Measurements from ENCODE around the gene PRUNE1. TPM values are rescaled to one million over a fixed set of nuclear protein-coding genes. Genes with fewer than 3 reads are reported as not detected.

The PRUNE1 gene
- total RNA-seq, 1 experiment from 2014 or later = 24.5 TPM

DNA sequence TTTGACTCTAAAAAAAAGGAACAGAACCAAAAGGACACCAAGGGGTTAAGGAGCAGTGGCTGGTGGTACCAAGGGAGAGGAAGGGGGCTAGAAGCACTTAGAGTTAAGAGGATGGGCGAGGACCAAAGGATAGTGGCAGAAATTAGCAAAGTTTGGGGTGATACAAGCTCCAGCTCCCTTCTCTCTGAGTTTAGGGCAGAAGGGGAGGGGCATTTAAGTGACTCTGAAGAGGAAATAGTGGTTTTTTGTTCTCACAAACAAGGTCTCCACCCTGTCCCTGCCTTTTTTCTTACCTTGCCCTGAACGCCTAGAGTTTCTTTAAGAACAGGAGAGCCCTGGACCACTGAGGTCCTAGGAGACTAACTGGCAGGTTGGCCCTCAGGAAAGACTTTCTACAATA is 47.9 kb downstream of the PRUNE1 start:
- Mint-ChIP-seq H3K36me3 (peaks cover 52% of the 10 kb centered on the region), H3K27ac (peak overlapping the region; percentile 73), H3K4me1 (peaks cover 30% of the 10 kb centered on the region), H3K9me3 (no peaks in the 10 kb centered on the region), H3K27me3 (ENCODE audit: low read depth) (no peaks in the 10 kb centered on the region), H3K4me3 (no peak overlapping the region)
- ChIA-PET CTCF (no interaction called here), POLR2A (interaction anchor here (0.6 kb wide), 1 partner anchor 63 kb away, joined by 5 read pairs; no protein-coding TSS in a partner anchor)
- TF ChIP-seq, protein P1, sequence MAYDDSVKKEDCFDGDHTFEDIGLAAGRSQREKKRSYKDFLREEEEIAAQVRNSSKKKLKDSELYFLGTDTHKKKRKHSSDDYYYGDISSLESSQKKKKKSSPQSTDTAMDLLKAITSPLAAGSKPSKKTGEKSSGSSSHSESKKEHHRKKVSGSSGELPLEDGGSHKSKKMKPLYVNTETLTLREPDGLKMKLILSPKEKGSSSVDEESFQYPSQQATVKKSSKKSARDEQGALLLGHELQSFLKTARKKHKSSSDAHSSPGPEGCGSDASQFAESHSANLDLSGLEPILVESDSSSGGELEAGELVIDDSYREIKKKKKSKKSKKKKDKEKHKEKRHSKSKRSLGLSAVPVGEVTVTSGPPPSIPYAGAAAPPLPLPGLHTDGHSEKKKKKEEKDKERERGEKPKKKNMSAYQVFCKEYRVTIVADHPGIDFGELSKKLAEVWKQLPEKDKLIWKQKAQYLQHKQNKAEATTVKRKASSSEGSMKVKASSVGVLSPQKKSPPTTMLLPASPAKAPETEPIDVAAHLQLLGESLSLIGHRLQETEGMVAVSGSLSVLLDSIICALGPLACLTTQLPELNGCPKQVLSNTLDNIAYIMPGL (CRISPR knock-in tag; IDR thresholded peaks at IDR 0.05) = no peak
- TF ChIP-seq, protein P2, sequence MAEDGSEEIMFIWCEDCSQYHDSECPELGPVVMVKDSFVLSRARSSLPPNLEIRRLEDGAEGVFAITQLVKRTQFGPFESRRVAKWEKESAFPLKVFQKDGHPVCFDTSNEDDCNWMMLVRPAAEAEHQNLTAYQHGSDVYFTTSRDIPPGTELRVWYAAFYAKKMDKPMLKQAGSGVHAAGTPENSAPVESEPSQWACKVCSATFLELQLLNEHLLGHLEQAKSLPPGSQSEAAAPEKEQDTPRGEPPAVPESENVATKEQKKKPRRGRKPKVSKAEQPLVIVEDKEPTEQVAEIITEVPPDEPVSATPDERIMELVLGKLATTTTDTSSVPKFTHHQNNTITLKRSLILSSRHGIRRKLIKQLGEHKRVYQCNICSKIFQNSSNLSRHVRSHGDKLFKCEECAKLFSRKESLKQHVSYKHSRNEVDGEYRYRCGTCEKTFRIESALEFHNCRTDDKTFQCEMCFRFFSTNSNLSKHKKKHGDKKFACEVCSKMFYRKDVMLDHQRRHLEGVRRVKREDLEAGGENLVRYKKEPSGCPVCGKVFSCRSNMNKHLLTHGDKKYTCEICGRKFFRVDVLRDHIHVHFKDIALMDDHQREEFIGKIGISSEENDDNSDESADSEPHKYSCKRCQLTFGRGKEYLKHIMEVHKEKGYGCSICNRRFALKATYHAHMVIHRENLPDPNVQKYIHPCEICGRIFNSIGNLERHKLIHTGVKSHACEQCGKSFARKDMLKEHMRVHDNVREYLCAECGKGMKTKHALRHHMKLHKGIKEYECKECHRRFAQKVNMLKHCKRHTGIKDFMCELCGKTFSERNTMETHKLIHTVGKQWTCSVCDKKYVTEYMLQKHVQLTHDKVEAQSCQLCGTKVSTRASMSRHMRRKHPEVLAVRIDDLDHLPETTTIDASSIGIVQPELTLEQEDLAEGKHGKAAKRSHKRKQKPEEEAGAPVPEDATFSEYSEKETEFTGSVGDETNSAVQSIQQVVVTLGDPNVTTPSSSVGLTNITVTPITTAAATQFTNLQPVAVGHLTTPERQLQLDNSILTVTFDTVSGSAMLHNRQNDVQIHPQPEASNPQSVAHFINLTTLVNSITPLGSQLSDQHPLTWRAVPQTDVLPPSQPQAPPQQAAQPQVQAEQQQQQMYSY (CRISPR knock-in tag; IDR thresholded peaks at IDR 0.05) = no peak
- TF ChIP-seq, protein P3, sequence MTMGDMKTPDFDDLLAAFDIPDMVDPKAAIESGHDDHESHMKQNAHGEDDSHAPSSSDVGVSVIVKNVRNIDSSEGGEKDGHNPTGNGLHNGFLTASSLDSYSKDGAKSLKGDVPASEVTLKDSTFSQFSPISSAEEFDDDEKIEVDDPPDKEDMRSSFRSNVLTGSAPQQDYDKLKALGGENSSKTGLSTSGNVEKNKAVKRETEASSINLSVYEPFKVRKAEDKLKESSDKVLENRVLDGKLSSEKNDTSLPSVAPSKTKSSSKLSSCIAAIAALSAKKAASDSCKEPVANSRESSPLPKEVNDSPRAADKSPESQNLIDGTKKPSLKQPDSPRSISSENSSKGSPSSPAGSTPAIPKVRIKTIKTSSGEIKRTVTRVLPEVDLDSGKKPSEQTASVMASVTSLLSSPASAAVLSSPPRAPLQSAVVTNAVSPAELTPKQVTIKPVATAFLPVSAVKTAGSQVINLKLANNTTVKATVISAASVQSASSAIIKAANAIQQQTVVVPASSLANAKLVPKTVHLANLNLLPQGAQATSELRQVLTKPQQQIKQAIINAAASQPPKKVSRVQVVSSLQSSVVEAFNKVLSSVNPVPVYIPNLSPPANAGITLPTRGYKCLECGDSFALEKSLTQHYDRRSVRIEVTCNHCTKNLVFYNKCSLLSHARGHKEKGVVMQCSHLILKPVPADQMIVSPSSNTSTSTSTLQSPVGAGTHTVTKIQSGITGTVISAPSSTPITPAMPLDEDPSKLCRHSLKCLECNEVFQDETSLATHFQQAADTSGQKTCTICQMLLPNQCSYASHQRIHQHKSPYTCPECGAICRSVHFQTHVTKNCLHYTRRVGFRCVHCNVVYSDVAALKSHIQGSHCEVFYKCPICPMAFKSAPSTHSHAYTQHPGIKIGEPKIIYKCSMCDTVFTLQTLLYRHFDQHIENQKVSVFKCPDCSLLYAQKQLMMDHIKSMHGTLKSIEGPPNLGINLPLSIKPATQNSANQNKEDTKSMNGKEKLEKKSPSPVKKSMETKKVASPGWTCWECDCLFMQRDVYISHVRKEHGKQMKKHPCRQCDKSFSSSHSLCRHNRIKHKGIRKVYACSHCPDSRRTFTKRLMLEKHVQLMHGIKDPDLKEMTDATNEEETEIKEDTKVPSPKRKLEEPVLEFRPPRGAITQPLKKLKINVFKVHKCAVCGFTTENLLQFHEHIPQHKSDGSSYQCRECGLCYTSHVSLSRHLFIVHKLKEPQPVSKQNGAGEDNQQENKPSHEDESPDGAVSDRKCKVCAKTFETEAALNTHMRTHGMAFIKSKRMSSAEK (CRISPR knock-in tag; IDR thresholded peaks at IDR 0.05; ENCODE audit: borderline replicate concordance) = no peak
- no peak for TF ChIP-seq NFE2L1 (CRISPR knock-in tag; IDR thresholded peaks at IDR 0.05)
- DNase-seq (ENCODE audit: low spot score) = no peak
- no peak for ATAC-seq

DNA sequence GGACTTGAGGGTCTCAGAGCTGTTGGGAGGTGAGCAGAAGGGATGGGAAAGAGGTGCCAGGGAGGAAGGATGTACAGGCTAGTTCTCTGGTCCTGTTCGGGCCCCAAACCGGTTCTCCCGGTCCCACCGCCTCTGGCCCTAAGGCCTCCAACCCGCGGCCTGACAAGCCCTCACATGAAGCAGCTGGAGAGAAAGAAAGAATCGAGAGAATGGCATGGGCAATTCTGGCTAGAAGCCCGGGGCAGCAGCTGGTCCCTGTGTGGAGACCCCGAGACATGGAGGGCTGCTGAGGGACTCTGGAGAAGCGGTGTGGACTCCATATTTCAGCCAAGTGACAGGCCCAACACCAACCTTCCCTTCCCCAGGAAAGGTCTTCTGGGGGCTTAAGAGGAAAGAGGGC is 50.4 kb downstream of the PRUNE1 start:
- CTCF ChIA-PET = interaction anchor here (0.5 to 6.5 kb wide), 15 partner anchors 11 to 282 kb away, joined by 3 to 43 read pairs (median 6); partner anchors contain the start of genes BNIPL, C1orf56, GABPB2 and LYSMD1
- Mint-ChIP-seq H3K36me3 (peaks cover 36% of the 10 kb centered on the region), H3K27me3 (ENCODE audit: low read depth) (no peaks in the 10 kb centered on the region), H3K4me3 (peak overlapping the region; percentile 79), H3K9me3 (no peaks in the 10 kb centered on the region), H3K27ac (peak overlapping the region; percentile 86), H3K4me1 (peaks cover 43% of the 10 kb centered on the region)
- POLR2A ChIA-PET = interaction anchor here (0.6 to 2.3 kb wide), 3 partner anchors 11 to 16 kb away, joined by 4 to 13 read pairs (median 8); partner anchors contain the start of gene C1orf56
- TF ChIP-seq, protein P4, sequence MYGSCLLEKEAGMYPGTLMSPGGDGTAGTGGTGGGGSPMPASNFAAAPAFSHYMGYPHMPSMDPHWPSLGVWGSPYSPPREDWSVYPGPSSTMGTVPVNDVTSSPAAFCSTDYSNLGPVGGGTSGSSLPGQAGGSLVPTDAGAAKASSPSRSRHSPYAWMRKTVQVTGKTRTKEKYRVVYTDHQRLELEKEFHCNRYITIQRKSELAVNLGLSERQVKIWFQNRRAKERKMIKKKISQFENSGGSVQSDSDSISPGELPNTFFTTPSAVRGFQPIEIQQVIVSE (CRISPR knock-in tag; IDR thresholded peaks at IDR 0.05; ENCODE audit: borderline replicate concordance) = no peak
- no peak for TF ChIP-seq ZNF232 (CRISPR knock-in tag; IDR thresholded peaks at IDR 0.05)
- no peak for TF ChIP-seq IRF2 (CRISPR knock-in tag; IDR thresholded peaks at IDR 0.05; ENCODE audit: borderline replicate concordance, low read depth)
- no peak for TF ChIP-seq JAZF1 (CRISPR knock-in tag; IDR thresholded peaks at IDR 0.05)
- TF ChIP-seq, protein P5, sequence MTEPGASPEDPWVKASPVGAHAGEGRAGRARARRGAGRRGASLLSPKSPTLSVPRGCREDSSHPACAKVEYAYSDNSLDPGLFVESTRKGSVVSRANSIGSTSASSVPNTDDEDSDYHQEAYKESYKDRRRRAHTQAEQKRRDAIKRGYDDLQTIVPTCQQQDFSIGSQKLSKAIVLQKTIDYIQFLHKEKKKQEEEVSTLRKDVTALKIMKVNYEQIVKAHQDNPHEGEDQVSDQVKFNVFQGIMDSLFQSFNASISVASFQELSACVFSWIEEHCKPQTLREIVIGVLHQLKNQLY (CRISPR knock-in tag; IDR thresholded peaks at IDR 0.05) = no peak
- TF ChIP-seq, protein P6, sequence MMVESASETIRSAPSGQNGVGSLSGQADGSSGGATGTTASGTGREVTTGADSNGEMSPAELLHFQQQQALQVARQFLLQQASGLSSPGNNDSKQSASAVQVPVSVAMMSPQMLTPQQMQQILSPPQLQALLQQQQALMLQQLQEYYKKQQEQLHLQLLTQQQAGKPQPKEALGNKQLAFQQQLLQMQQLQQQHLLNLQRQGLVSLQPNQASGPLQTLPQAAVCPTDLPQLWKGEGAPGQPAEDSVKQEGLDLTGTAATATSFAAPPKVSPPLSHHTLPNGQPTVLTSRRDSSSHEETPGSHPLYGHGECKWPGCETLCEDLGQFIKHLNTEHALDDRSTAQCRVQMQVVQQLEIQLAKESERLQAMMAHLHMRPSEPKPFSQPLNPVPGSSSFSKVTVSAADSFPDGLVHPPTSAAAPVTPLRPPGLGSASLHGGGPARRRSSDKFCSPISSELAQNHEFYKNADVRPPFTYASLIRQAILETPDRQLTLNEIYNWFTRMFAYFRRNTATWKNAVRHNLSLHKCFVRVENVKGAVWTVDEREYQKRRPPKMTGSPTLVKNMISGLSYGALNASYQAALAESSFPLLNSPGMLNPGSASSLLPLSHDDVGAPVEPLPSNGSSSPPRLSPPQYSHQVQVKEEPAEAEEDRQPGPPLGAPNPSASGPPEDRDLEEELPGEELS (CRISPR knock-in tag; IDR thresholded peaks at IDR 0.05) = no peak
- no peak for TF ChIP-seq NR1H2 (CRISPR knock-in tag; IDR thresholded peaks at IDR 0.05)
- no peak for TF ChIP-seq TCF7 (CRISPR knock-in tag; IDR thresholded peaks at IDR 0.05; ENCODE audit: low read depth)
- peak; percentile 49 for DNase-seq (ENCODE audit: low spot score)
- ATAC-seq = peak; percentile 5
